ENCODE results near the gene LAMC2. TPM values are rescaled to one million over a fixed set of nuclear protein-coding genes. Genes with fewer than 3 reads are reported as not detected.

LAMC2 gene
- total RNA-seq, 2 donors from 2014 or later: 0.54 to 4.5 TPM

- no peak for ATAC-seq (ENCODE audit: insufficient number of reproducible peaks, low FRiP score, low read depth)
These were observed 60.4 kb downstream of the LAMC2 start for GRCh38 chr1:183246436-183246835.

GRCh38 chr1:183247066-183247465 is 61.0 kb downstream of the LAMC2 start:
- Histone ChIP-seq H3K9me3 (no peaks in the 10 kb centered on the region), H3K27me3 (replicated peaks; ENCODE audit: insufficient read depth) (no peaks in the 10 kb centered on the region), H3K36me3 (no peaks in the 10 kb centered on the region), H3K4me3 (no peak overlapping the region), H3K4me1 (ENCODE audit: control insufficient read depth in 1 of 2, low read depth in 2 of 2) (peaks cover 14 to 15% of the 10 kb centered on the region in 2 donors), H3K27ac (no peak overlapping the region)
- no peak for DNase-seq (ENCODE audit: low spot score)
- no peak for ATAC-seq (ENCODE audit: insufficient number of reproducible peaks, low FRiP score, low read depth)
- no peak for TF ChIP-seq CTCF (IDR thresholded peaks at IDR 0.05)

More at GRCh38 chr1:183246436-183246835, 60.4 kb downstream of the LAMC2 start:
- no peak for DNase-seq (ENCODE audit: low spot score)
- Histone ChIP-seq H3K9me3 (no peaks in the 10 kb centered on the region), H3K27ac (no peak overlapping the region), H3K4me1 (ENCODE audit: control insufficient read depth in 1 of 2, low read depth in 2 of 2) (peaks cover 14 to 21% of the 10 kb centered on the region in 2 donors), H3K4me3 (no peak overlapping the region), H3K36me3 (no peaks in the 10 kb centered on the region), H3K27me3 (replicated peaks; ENCODE audit: insufficient read depth) (no peaks in the 10 kb centered on the region)
- TF ChIP-seq CTCF (IDR thresholded peaks at IDR 0.05): no peak

GRCh38 chr1:183247484-183247883 is 61.4 kb downstream of the LAMC2 start:
- no peaks in the 10 kb centered on the region for H3K9me3 ChIP-seq
- H3K4me3 ChIP-seq: no peak overlapping the region
- H3K27ac ChIP-seq: no peak overlapping the region
- no peak for TF ChIP-seq CTCF (IDR thresholded peaks at IDR 0.05)
- no peak for ATAC-seq (ENCODE audit: insufficient number of reproducible peaks, low FRiP score, low read depth)
- H3K27me3 ChIP-seq (replicated peaks; ENCODE audit: insufficient read depth): no peaks in the 10 kb centered on the region
- H3K36me3 ChIP-seq: no peaks in the 10 kb centered on the region
- H3K4me1 ChIP-seq (ENCODE audit: control insufficient read depth in 1 of 2, low read depth in 2 of 2): peaks cover 11 to 12% of the 10 kb centered on the region in 2 donors
- DNase-seq (ENCODE audit: low spot score): no peak

- Histone ChIP-seq H3K4me3 (no peak overlapping the region), H3K4me1 (ENCODE audit: control insufficient read depth in 1 of 2, low read depth in 2 of 2) (peaks cover 6 to 8% of the 10 kb centered on the region in 2 donors), H3K36me3 (no peaks in the 10 kb centered on the region), H3K27me3 (replicated peaks; ENCODE audit: insufficient read depth) (no peaks in the 10 kb centered on the region), H3K27ac (no peak overlapping the region), H3K9me3 (no peaks in the 10 kb centered on the region)
- DNase-seq (ENCODE audit: low spot score) (no peak), ATAC-seq (ENCODE audit: insufficient number of reproducible peaks, low FRiP score, low read depth) (no peak)
- no peak for TF ChIP-seq CTCF (IDR thresholded peaks at IDR 0.05)
These were observed 61.9 kb downstream of the LAMC2 start for GRCh38 chr1:183247931-183248330.

GRCh38 chr1:183248989-183249691 is 63.1 kb downstream of the LAMC2 start:
- peaks cover 0 to 8% of the 10 kb centered on the region in 2 donors for H3K4me1 ChIP-seq (ENCODE audit: control insufficient read depth in 1 of 2, low read depth in 2 of 2)
- DNase-seq (ENCODE audit: low spot score) (no peak), ATAC-seq (ENCODE audit: insufficient number of reproducible peaks, low FRiP score, low read depth) (no peak)
- no peaks in the 10 kb centered on the region for H3K27me3 ChIP-seq (replicated peaks; ENCODE audit: insufficient read depth)
- no peaks in the 10 kb centered on the region for H3K36me3 ChIP-seq
- no peak for TF ChIP-seq CTCF (IDR thresholded peaks at IDR 0.05)
- H3K9me3 ChIP-seq: no peaks in the 10 kb centered on the region
- H3K4me3 ChIP-seq: no peak overlapping the region
- H3K27ac ChIP-seq: no peak overlapping the region

All from thoracic aorta (tissue), 2 donors.